ENCODE data around the gene LRP1-AS.

The LRP1-AS gene

DNA sequence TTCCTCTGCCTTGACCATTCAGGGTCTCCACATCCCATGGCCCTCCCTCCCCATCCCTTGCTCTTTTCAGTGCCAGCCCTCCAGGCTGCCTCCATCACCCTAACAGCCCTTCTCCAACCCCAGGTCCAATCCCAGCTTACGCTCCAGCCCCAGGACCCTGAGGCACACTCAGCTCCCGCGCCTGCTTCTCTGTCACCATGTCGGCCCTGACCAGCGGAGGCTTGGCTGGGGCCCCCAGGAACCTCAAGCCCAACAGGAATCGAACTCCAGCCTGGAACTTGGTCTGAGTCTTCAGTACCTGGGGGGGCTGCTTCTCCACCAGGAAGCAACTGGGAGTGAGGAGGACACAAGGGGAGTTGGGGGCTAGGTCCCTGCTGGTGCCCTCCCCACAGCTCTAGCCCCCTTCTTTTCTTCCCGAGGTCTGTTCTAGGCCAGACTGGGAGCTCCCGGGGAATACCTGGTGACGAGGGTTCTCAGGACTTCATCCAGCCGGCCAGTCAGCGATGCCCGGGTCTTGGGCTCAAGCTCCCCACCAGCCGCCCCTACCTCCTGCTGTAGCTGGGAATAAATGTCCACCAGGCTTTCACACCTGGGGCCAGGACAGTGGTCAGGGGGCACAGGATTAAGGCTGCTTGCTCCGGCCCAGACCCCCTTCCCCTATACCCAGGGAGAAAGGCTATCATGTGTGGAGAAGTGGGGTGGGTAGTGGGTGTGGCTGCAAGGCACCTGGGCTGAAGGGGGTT, 42.2 kb downstream of the LRP1-AS start:
- Histone ChIP-seq H3K4me1 (peaks cover 28 to 99% (median 81%) of the 10 kb centered on the region in 10 experiments), H3K9ac (peak overlapping the region in 9 of 11 experiments; percentile 2 to 60 (median 24); a peak in 9 of 22 replicates), H4K20me1 (peaks cover 6 to 100% (median 71%) of the 10 kb centered on the region in 11 experiments; a peak in 21 of 22 replicates), H3K4me2 (peak overlapping the region in 5 of 11 experiments; percentile 17 to 98 (median 96); a peak in 7 of 22 replicates), H3K4me3 (no peak overlapping the region), H3K36me3 (peaks cover 73 to 92% (median 85%) of the 10 kb centered on the region in 11 experiments), H3K27me3 (no peaks in the 10 kb centered on the region), H3K9me3 (replicated peaks in 1 of 11) (no peaks in the 10 kb centered on the region), H3K27ac (peak overlapping the region in 3 of 11 experiments; percentile 18 to 31 (median 23); a peak in 5 of 22 replicates)
- TF ChIP-seq Cebpa-rat (IDR thresholded peaks at IDR 0.05): no peak

DNA sequence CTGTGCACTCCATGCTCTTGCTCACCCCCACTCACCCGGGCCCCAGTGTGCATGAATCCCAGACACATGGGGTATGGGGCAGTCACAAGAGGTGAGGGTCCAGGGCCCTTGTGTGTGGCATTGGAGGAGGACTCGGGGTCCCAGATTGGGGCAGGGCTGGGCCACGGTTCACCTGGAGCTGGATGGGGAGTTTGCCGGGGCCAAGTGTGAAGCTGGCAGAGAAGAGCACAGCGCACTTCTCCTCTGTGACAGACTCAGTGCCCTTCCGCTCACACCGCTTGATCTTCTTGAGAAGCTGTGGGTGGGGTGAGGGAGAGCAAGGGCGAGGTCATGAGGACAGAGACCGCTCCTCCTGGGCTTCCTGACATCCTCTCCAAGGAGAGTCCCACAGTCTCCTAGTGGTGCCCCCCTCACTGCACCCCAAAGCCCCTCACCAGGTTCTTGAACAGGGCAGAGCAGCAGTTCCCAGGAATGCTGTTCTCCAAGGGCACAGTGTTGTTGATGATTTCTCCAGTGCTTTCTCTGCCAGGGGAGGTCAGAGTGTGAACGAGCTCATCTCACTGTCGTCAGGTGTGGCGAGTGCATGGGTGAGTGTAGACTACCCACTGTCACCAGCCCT, 43.0 kb downstream of the LRP1-AS start:
- Histone ChIP-seq H4K20me1 (peaks cover 1 to 100% (median 71%) of the 10 kb centered on the region in 11 experiments; a peak in 21 of 22 replicates), H3K36me3 (peaks cover 80 to 100% (median 93%) of the 10 kb centered on the region in 11 experiments), H3K27ac (peak overlapping the region in 6 of 11 experiments; percentile 1 to 71 (median 29); a peak in 8 of 22 replicates), H3K4me3 (no peak overlapping the region), H3K4me1 (peaks cover 29 to 100% (median 81%) of the 10 kb centered on the region in 10 experiments), H3K9me3 (replicated peaks in 1 of 11) (no peaks in the 10 kb centered on the region), H3K27me3 (no peaks in the 10 kb centered on the region), H3K9ac (peak overlapping the region in 6 of 11 experiments; percentile 9 to 56 (median 26); a peak in 5 of 22 replicates), H3K4me2 (peak overlapping the region in 8 of 11 experiments; percentile 8 to 98 (median 48); a peak in 12 of 22 replicates)
- TF ChIP-seq Cebpa-rat (IDR thresholded peaks at IDR 0.05): no peak

DNA sequence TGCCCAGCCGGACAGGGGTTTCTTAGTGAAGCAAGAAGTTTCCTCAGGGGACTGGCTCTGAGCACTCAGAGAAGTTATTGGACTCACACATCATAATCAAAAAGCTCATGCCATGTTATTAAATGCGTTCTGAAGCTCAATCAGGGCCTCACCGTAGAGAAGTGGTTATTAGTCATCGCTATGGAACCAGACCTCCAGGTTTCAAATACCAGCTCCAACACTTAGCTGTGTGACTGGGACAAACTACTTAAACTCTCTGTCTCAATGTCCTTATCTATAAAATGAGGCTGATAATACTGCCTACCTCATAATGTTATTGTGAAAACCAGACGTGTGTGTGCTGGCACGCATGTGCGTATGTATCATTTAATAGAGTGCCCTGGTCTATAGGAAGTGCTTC, 43.6 kb downstream of the LRP1-AS start:
- Histone ChIP-seq H3K9ac (peak overlapping the region in 7 of 11 experiments; percentile 9 to 56 (median 28); a peak in 5 of 22 replicates), H3K27ac (peak overlapping the region in 6 of 11 experiments; percentile 1 to 71 (median 48); a peak in 9 of 22 replicates), H3K4me2 (peak overlapping the region in 8 of 11 experiments; percentile 8 to 98 (median 48); a peak in 13 of 22 replicates), H4K20me1 (peaks cover 0 to 100% (median 70%) of the 10 kb centered on the region in 11 experiments; a peak in 20 of 22 replicates), H3K4me1 (peaks cover 29 to 100% (median 81%) of the 10 kb centered on the region in 10 experiments), H3K27me3 (no peaks in the 10 kb centered on the region), H3K36me3 (peaks cover 86 to 100% (median 98%) of the 10 kb centered on the region in 11 experiments), H3K9me3 (replicated peaks in 1 of 11) (no peaks in the 10 kb centered on the region), H3K4me3 (no peak overlapping the region)
- no peak for TF ChIP-seq Cebpa-rat (IDR thresholded peaks at IDR 0.05)

DNA sequence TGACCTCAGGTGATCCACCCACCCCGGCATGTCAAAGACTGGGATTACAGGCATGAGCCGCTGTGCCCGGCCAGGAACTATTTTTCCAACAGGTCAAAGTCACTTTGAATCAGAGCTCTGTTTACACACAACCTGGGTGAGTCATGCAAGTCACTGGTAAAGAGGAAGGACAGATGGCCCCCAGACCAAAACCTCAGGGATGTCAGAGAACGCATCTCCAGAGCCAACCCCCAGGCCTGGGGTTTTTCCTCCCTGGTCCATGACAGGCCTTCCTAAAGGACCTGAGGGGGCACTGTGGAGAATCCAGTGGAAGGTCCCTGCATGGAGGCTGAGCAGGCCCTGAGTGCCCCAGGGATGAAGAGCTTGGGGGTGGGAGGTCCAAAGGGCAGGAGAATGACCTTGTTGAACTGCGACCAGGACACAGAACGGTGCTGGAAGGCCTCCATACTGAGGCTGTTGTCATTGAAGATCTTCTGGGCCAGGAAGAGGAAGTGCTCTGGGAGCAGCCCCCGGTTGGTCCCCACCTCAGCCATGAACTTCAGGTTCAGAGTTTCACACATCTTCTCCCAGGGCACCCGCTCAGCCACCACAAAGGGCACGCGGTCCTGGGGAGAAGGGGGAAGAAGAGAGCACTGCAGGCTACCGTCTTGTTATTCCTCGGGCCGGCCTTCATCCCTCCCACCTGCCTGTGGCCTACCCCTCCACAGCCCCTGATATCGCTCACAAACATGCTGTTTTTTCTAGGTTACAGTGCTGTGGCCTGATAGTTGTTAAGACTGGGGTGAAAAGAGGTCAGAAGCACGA, 45.3 kb downstream of the LRP1-AS start:
- Histone ChIP-seq H3K4me2 (peak overlapping the region in 9 of 11 experiments; percentile 4 to 98 (median 53); a peak in 14 of 22 replicates), H3K36me3 (peaks cover 92 to 100% (median 98%) of the 10 kb centered on the region in 11 experiments), H3K4me3 (no peak overlapping the region; a peak in 1 of 20 replicates), H3K27me3 (no peaks in the 10 kb centered on the region), H3K27ac (peak overlapping the region in 9 of 11 experiments; percentile 16 to 74 (median 56); a peak in 17 of 22 replicates), H3K9ac (peak overlapping the region in 8 of 11 experiments; percentile 9 to 54 (median 38); a peak in 10 of 22 replicates), H3K4me1 (peaks cover 32 to 100% (median 83%) of the 10 kb centered on the region in 10 experiments), H3K9me3 (replicated peaks in 1 of 11) (no peaks in the 10 kb centered on the region), H4K20me1 (peaks cover 0 to 100% (median 64%) of the 10 kb centered on the region in 11 experiments; a peak in 20 of 22 replicates)
- TF ChIP-seq Cebpa-rat (IDR thresholded peaks at IDR 0.05): no peak

DNA sequence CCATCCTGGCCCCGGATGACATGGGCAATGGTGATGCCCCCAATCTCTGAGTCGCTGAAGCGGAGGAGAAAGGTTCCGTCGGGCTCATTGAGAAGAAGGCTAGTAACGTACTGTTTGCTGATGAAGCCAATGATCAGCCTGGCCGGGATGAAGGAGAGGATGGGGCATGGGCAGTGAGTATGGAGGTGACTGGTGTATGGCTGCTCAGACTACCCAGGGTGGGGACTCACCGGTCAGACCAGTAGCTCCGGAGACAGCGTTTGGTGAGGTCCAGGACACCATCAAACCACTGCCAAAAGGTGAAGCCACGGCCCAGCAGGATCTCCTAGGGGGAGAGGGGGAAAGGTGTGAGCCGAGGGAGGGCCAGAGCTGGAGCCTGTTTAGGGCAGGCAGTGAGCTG, 47.7 kb downstream of the LRP1-AS start:
- Histone ChIP-seq H3K9ac (peak overlapping the region in 8 of 11 experiments; percentile 5 to 70 (median 38); a peak in 9 of 22 replicates), H3K9me3 (replicated peaks in 1 of 11) (no peaks in the 10 kb centered on the region), H3K27ac (peak overlapping the region in 10 of 11 experiments; percentile 12 to 60 (median 47); a peak in 14 of 22 replicates), H3K36me3 (peaks cover 92 to 100% (median 98%) of the 10 kb centered on the region in 11 experiments), H3K27me3 (no peaks in the 10 kb centered on the region), H3K4me2 (peak overlapping the region; percentile 55 to 99 (median 69); a peak in 20 of 22 replicates), H3K4me3 (no peak overlapping the region; a peak in 2 of 20 replicates), H3K4me1 (peaks cover 45 to 100% (median 87%) of the 10 kb centered on the region in 10 experiments), H4K20me1 (peaks cover 3 to 100% (median 64%) of the 10 kb centered on the region in 11 experiments; a peak in 20 of 22 replicates)
- no peak for TF ChIP-seq Cebpa-rat (IDR thresholded peaks at IDR 0.05)

DNA sequence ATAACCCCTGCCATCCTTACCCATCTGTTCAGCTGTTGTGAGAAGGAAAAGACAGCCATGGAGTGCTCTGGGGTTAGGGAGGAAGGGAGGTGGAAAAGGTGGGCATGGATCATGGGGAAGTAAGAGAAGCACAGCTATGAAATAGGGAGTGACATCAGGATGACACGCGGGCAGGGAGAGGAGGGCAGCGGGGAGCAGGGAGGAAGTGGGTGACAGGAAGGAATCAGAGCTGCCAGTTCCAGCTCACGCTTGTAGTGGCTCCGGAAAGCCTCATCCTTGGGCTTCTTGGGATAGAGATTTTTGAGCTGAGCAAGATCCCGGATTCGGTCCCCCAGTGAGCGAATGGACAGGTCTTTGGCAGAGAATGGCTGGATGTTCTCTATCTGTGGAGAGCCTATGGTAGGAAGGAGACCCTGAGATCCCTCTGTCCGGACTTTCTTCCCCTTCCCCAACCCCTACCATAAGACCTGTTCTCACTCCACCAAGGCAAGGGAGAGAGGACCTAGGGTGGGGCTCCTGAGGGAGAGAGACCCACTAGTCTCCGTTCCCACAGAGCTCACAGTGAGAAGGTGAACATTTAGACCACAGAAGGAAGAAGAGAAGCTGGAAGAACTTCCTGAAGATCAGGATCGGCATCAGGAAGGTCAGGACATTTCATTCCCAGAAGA, 48.2 kb downstream of the LRP1-AS start:
- H4K20me1 ChIP-seq: peaks cover 8 to 100% (median 67%) of the 10 kb centered on the region in 11 experiments; a peak in 20 of 22 replicates
- H3K27me3 ChIP-seq: no peaks in the 10 kb centered on the region
- no peaks in the 10 kb centered on the region for H3K9me3 ChIP-seq (replicated peaks in 1 of 11)
- no peak overlapping the region; a peak in 2 of 20 replicates for H3K4me3 ChIP-seq
- peaks cover 92 to 100% (median 98%) of the 10 kb centered on the region in 11 experiments for H3K36me3 ChIP-seq
- H3K27ac ChIP-seq: peak overlapping the region; percentile 19 to 60 (median 47); a peak in 18 of 22 replicates
- no peak for TF ChIP-seq Cebpa-rat (IDR thresholded peaks at IDR 0.05)
- H3K4me1 ChIP-seq: peaks cover 51 to 100% (median 87%) of the 10 kb centered on the region in 10 experiments
- H3K9ac ChIP-seq: peak overlapping the region in 10 of 11 experiments; percentile 11 to 70 (median 48); a peak in 14 of 22 replicates
- H3K4me2 ChIP-seq: peak overlapping the region; percentile 55 to 99 (median 69)

DNA sequence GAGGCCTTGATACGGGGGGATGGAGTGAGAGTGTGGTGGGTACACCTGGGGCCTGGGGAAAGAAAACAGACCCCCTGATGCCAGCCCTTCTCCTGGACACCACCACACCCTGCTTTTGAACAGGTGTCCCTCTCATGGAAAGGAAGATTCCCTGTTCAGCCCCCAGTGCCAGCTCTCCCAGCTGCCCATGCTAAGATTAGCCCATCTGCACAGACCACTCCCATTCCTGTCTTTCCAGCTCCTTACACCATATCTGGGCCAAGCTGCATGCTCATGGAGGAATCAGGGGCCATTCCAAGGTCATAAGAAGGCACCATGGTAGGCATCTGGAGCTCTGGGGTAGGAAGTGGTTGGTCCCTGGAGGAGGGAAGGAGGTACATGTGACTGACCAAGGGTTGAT, 48.9 kb downstream of the LRP1-AS start:
- H4K20me1 ChIP-seq: peaks cover 9 to 99% (median 70%) of the 10 kb centered on the region in 11 experiments; a peak in 21 of 22 replicates
- H3K27me3 ChIP-seq: no peaks in the 10 kb centered on the region
- H3K4me2 ChIP-seq: peak overlapping the region; percentile 55 to 99 (median 69)
- H3K9me3 ChIP-seq (replicated peaks in 1 of 11): no peaks in the 10 kb centered on the region
- no peak for TF ChIP-seq Cebpa-rat (IDR thresholded peaks at IDR 0.05)
- H3K9ac ChIP-seq: peak overlapping the region; percentile 11 to 65 (median 45); a peak in 16 of 22 replicates
- peaks cover 88 to 97% (median 94%) of the 10 kb centered on the region in 11 experiments for H3K36me3 ChIP-seq
- no peak overlapping the region for H3K4me3 ChIP-seq
- peak overlapping the region in 10 of 11 experiments; percentile 19 to 60 (median 47); a peak in 19 of 22 replicates for H3K27ac ChIP-seq
- peaks cover 56 to 100% (median 87%) of the 10 kb centered on the region in 10 experiments for H3K4me1 ChIP-seq
